Forelimb muscle (tissue), 1 donor: Measurements from ENCODE around the gene TCF15. TPM values are rescaled to one million over a fixed set of nuclear protein-coding genes. Genes with fewer than 3 reads are reported as not detected.
"Not testable (repeated sequence)": the region's sequence is repeated elsewhere in the genome, so short reads cannot be mapped to it uniquely, and the experiment has no call there.

Source experiments
- DNase-seq: peaks from one replicate; pipeline ENCODE4 v3.0.0-alpha.2; 2013; ENCODE audit warnings: low read depth
- polyA plus RNA-seq: library from polyadenylated mRNA; unstranded; fragments of 120-200 nt; gene quantifications from one replicate; pipeline ENCODE4 v1.2.1, GENCODE V29; 2013; ENCODE audit not compliant: insufficient read length

TCF15 gene
- polyA plus RNA-seq, 1 donor: 5.3 TPM

- DNase-seq: not testable (repeated sequence)
Measured at GRCh38 chr20:642013-642397, 31.9 kb upstream of the TCF15 start.

- no peak for DNase-seq
Measured at GRCh38 chr20:641516-641875, 31.4 kb upstream of the TCF15 start.

GRCh38 chr20:640674-641515, 30.8 kb upstream of the TCF15 start:
- no peak for DNase-seq

GRCh38 chr20:638579-638978, 28.5 kb upstream of the TCF15 start:
- DNase-seq: no peak

- DNase-seq: no peak
Measured at GRCh38 chr20:637559-637958, 27.4 kb upstream of the TCF15 start.

GRCh38 chr20:635893-636338, 25.8 kb upstream of the TCF15 start:
- no peak for DNase-seq

- DNase-seq: no peak
Measured at GRCh38 chr20:635028-635892, 25.2 kb upstream of the TCF15 start.

GRCh38 chr20:634148-634925, 24.2 kb upstream of the TCF15 start:
- DNase-seq: no peak

GRCh38 chr20:631101-631500, 21.0 kb upstream of the TCF15 start:
- no peak for DNase-seq

GRCh38 chr20:626579-626978, 16.5 kb upstream of the TCF15 start:
- DNase-seq: no peak

- no peak for DNase-seq
Measured at GRCh38 chr20:625360-625932, 15.3 kb upstream of the TCF15 start.

- DNase-seq: no peak
Measured at GRCh38 chr20:623704-624103, 13.6 kb upstream of the TCF15 start.

- no peak for DNase-seq
Measured at GRCh38 chr20:623021-623420, 12.9 kb upstream of the TCF15 start.

GRCh38 chr20:622161-622560, 12.1 kb upstream of the TCF15 start:
- no peak for DNase-seq

- no peak for DNase-seq
Measured at GRCh38 chr20:621125-621756, 11.1 kb upstream of the TCF15 start.

- no peak for DNase-seq
Measured at GRCh38 chr20:620246-620645, 10.1 kb upstream of the TCF15 start.

- DNase-seq: no peak
Measured at GRCh38 chr20:618980-619379, 8.9 kb upstream of the TCF15 start.

- DNase-seq: no peak
Measured at GRCh38 chr20:617934-618690, 8.0 kb upstream of the TCF15 start.

GRCh38 chr20:615514-615913, 5.4 kb upstream of the TCF15 start:
- no peak for DNase-seq

GRCh38 chr20:611843-612185, 1.7 kb upstream of the TCF15 start:
- no peak for DNase-seq
